GM19452 (cell line): ENCODE measurements around the gene FHIT.
"Not testable (repeated sequence)": the region's sequence is repeated elsewhere in the genome, so short reads cannot be mapped to it uniquely, and the experiment has no call there.

Source experiments
- ATAC-seq: cut with Tn5 transposase; IDR thresholded peaks from one replicate; pipeline ENCODE4 v1.9.1; 2021; ENCODE audit not compliant: unreplicated experiment

Gene FHIT

GRCh38 chr3:59820352-59820934 is 1430.8 kb downstream of the FHIT start:
- no peak for ATAC-seq

DNA sequence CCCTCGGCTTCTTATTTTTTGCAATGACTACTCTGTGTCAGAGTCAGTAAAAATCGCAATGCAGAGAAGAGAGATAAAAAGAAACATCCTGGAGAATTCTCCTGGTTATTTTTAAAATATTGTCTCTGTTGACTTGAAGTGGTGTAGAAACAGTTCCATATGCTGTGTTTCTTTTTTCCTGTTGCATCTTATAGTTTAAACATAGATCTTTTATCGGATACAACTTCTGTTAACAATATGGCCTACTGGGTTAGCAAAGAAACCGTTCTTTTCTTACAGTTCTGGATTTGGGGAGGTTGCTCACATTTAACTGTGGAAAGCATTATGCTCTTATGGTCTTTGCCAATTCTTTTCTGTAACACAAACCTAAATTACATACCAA is 1432.3 kb downstream of the FHIT start:
- ATAC-seq = no peak

GRCh38 chr3:59818033-59818918 is 1433.0 kb downstream of the FHIT start:
- ATAC-seq = no peak

DNA sequence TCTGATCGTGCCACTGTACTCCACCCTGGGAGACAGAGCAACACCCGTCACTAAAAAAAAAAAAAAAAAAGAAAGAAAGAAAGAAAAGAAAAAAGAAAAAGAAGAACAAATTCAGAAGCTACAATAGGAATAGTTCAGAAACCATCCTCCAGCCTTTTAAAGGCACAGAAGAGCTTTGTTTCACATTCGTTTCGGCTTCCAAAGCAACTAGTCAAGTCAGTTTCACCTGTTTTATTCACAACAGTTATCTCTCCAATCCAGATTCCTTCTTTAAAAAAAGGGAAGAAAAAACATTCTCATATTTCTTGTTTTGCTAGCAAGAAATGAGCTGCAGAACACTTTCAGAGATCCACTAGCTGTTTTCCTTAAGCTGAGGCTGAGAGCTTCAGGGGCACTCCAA is 1433.7 kb downstream of the FHIT start:
- ATAC-seq = no peak

DNA sequence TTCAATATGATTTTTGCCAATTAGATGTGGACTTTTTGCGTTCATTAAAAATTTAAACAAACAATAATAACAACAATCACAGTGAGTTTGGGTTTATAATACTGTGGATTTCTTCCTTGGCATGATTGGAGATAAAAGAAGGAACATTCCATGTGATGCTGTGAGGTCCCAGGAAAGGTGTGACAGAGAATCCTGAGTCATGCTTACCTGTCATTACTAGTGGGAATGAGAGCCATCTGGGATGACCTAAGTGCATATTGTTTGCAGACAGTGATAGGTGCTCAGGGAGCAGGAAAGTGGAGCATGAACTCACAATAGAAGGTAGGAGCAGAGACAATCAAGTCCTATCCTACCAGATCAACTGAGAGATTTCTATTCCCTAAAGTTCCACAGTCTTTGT is 1434.9 kb downstream of the FHIT start:
- no peak for ATAC-seq

DNA sequence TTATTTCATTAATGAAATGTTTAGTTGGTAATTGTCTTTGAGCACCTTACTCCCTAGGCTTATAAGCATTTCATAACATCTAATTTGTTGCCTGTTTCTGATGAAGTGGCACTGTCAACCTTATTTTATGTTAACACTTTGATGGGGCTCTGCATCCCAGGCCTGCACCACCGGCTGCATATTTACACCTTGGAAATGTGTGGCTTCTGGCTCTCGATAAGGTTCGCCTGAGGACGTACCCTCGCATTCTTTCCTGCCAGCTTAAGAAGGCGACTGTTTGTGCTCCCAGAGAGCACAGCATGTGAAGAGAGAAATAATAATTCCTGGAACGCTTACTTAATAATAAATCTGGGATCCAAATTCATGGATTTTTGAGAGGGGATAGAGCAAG is 1438.1 kb downstream of the FHIT start:
- no peak for ATAC-seq

GRCh38 chr3:59812237-59813147 is 1438.8 kb downstream of the FHIT start:
- no peak for ATAC-seq

DNA sequence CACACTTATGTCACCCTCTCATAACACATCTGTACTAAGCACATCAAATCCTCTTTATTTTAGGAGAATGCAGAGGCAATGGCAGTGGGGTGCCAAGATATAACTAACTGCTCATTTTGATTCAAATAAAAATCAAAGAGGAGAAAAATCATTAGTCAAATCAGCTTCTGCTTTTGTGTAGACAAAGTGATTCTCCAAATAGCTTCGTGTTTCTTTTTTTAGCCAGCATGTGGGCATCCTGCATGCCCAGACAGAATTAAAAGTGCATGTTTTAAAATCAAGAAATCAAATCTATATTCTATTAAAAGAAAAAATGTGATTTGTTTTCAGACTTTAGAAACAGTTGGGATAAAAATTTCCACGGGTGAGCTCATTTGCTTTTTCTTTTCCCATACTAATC is 1440.1 kb downstream of the FHIT start:
- no peak for ATAC-seq

- no peak for ATAC-seq
Observed at GRCh38 chr3:59810606-59811005, 1440.6 kb downstream of the FHIT start.

- ATAC-seq = no peak
Observed at GRCh38 chr3:59809710-59810444, 1441.4 kb downstream of the FHIT start.

GRCh38 chr3:59809016-59809415 is 1442.2 kb downstream of the FHIT start:
- ATAC-seq = no peak

DNA sequence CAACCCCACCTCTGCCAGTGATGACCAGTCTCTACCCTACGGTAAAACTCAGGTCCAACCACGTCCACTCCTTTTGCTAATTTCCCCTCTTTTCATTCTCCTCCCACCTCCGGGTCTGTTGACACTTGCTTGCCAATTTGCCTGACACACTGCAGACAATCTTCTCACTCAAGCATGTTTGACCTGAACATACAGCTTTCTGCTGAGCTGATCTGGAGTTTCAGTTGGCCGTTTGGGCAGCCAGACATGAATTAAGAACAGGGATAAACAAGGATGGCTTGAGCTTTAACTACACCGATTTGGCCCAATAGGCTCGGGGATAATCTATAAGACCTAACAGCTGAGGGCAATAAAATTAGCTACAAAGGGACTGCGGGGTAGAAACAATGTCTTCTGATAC is 1442.8 kb downstream of the FHIT start:
- no peak for ATAC-seq

- no peak for ATAC-seq
Observed at GRCh38 chr3:59803268-59803667, 1448.0 kb downstream of the FHIT start.

DNA sequence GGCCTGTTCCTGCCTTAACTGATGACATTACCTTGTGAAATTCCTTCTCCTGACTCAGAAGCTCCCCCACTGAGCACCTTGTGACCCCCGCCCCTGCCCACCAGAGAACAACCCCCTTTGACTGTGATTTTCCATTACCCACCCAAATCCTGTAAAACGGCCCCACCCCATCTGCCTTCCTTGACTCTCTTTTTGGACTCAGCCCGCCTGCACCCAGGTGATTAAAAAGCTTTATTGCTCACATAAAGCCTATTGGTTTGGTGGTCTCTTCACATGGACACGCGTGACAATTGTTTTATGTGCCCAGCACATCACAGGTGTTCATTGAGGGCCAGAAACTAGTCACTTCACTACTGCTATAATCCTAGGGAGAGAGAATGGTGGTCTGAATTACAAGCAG is 1448.8 kb downstream of the FHIT start:
- ATAC-seq = not testable (repeated sequence)

DNA sequence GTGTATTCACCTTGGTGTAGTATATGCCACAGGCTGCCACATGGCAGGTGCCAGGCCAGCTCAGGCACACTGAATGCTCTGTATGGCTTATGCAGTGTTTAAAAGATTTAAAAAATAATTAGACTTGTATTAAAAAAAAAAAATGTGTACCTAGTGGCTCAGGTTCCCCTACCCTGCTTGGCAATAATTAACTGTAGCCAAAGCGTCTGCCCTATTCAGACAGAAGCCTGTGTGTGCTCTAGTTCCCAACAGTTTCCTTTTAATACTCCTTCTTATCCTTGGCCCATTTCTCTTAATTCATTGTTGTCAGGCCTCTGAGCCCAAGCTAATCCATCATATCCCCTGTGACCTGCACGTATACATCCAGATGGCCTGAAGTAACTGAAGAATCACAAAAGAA is 1449.2 kb downstream of the FHIT start:
- ATAC-seq = no peak

GRCh38 chr3:59800481-59800880 is 1450.8 kb downstream of the FHIT start:
- no peak for ATAC-seq

DNA sequence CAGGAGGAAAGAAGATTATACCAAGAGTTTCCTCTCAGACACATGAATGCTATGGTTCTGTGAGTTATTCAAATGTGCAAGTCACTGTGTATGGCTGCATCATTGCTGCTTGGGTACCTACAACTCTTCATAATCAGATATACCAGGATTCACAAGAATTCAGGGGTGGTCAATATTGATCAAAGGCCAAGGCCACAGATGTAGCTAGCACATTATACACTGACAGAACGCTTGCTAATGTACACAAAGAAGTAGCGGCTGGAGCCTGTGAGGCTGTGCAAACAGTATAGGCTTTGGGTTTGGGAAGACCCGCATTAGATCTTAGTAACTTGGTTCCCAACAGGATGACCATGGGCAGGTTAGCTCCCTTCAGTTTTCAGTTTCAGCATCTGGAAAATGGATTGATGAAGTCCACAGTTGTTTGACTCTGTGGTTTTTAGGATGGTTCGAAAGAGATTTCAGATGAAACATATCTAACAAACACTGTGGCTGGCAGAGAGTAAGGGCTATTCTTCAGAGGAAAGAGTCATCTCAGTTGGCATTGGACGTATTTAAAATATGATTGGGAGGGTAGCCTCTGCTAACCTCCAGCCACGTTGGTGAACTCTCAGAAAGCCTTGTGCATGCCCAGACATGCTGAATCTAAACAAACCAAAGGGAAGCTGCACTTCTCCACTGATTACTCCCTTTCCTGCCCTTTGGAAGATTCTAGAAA is 1452.7 kb downstream of the FHIT start:
- no peak for ATAC-seq

GRCh38 chr3:59797533-59797932 is 1453.7 kb downstream of the FHIT start:
- ATAC-seq = no peak

GRCh38 chr3:59796456-59796855 is 1454.8 kb downstream of the FHIT start:
- ATAC-seq = no peak

DNA sequence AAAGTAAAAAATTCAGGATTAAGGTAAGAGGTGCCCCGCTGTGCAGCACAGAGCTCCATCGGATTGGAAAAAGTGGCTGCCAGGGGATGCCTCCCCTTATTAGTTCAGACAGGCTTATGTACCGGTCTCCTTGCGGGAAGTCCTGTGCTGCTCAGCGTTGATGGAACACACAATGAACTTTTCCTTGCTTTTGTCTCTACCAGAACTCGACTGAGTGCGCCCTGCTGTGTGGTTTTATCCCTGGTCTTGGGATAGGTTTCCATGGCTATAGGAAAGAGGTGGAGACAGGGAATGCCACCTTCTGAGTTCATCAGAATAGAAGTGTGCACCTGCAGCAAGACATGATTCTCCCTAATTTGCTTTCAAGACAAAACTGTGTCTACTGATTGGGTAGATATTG is 1455.5 kb downstream of the FHIT start:
- ATAC-seq = no peak
